GM12891 (cell line): ENCODE data around the gene TBC1D20.
"Not testable (repeated sequence)": the region's sequence is repeated elsewhere in the genome, so short reads cannot be mapped to it uniquely, and the experiment has no call there.

Experiments
- POLR2A ChIP-seq: IDR thresholded peaks from 2 replicates; pipeline ENCODE4 v1.6.1; 2011; ENCODE audit warnings: low read depth, low read length, control low read depth
- POLR2AphosphoS5 ChIP-seq: IDR thresholded peaks from 2 replicates; pipeline ENCODE4 v1.6.1; 2011; ENCODE audit warnings: low read depth, low read length, control low read depth
- TAF1 ChIP-seq: IDR thresholded peaks from 2 replicates; pipeline ENCODE4 v1.6.1; 2011; ENCODE audit warnings: low read depth, low read length, control low read depth

DNA sequence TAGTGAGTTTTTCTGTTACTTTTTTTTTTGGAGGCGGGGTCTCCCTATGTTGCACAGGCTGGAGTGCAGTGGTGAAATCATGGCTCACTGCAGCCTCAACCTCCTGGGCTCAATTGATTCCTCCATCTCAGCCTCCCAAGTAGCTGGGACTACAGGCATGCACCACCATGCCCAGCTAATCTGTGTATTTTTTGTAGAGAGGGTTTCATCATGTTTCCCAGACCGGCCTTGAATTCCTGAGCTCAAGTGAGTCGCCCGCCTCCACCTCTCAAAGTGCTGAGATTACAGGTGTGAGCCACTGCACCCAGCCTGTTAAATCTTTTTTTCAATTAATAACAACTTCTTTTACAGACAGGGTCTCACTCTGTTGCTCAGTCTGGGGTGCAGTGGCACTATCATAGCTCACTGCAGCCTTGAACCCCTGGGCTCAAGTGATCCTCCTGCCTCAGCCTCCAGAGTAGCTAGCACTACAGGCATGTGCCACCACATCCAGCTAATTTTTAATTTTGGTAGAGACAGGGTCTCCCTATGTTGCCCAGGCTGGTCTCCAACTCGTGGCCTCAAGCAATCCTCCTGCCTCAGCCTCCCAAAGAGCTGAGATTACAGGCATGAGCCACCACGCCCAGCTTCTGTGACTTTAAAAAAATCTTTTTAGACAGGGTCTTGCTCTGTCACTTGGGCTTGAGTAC, 14.4 kb upstream of the TBC1D20 start:
- not testable (repeated sequence) for TF ChIP-seq TAF1, POLR2A, POLR2AphosphoS5
